Spleen (tissue), 11 donors: ENCODE results near the gene CD248. TPM values are rescaled to one million over a fixed set of nuclear protein-coding genes. Genes with fewer than 3 reads are reported as not detected.
A peak's percentile ranks its signal among the peaks of the same experiment; 100 is the strongest.

Experiments
- DNase-seq: peaks from one replicate; pipeline ENCODE4 v3.0.0-alpha.2; 2020
- H3K27ac ChIP-seq, 8 donors: fragments of 200-600 bp; sonication (generic) in 7 of 8; 1 replicate in 4 of 8; 2 replicates in 4 of 8; pipeline versions ENCODE4 v1.5.0 to v1.8.0; 2016 to 2021; ENCODE audit warnings: inconsistent platforms in 4 of 8, mild to moderate bottlenecking in 4 of 8, moderate library complexity in 1 of 8
- H3K27me3 ChIP-seq, 7 donors: fragments of 200-600 bp; sonication (generic) in 6 of 7; replicated peaks in 1 of 7; 1 replicate in 4 of 7; 2 replicates in 3 of 7; pipeline versions ENCODE4 v1.5.0 to v1.8.0; 2016 to 2021; ENCODE audit warnings: inconsistent platforms in 3 of 7, mild to moderate bottlenecking in 1 of 7
- H3K36me3 ChIP-seq, 6 donors: fragments of 200-600 bp; sonication (generic) in 5 of 6; 1 replicate in 4 of 6; 2 replicates in 2 of 6; pipeline versions ENCODE4 v1.5.0 to v1.8.0; 2016 to 2021; ENCODE audit warnings: inconsistent platforms in 2 of 6
- H3K4me1 ChIP-seq, 6 donors: fragments of 200-600 bp; sonication (generic) in 5 of 6; 1 replicate in 3 of 6; 2 replicates in 3 of 6; pipeline versions ENCODE4 v1.5.0 to v1.8.0; 2016 to 2021; ENCODE audit warnings: inconsistent platforms in 3 of 6
- H3K4me3 ChIP-seq, 8 donors: fragments of 200-600 bp; sonication (generic) in 7 of 8; 1 replicate in 4 of 8; 2 replicates in 4 of 8; pipeline versions ENCODE4 v1.5.0 to v1.8.0; 2016 to 2021; ENCODE audit warnings: inconsistent platforms in 4 of 8, mild to moderate bottlenecking in 4 of 8, moderate library complexity in 2 of 8
- H3K9me3 ChIP-seq, 8 donors: fragments of 200-600 bp; sonication (generic) in 7 of 8; 1 replicate in 4 of 8; 2 replicates in 4 of 8; pipeline versions ENCODE4 v1.5.0 to v1.8.0; 2016 to 2021; ENCODE audit warnings: inconsistent platforms in 4 of 8
- POLR2A ChIP-seq, 3 donors: fragments of 450-650 bp; IDR thresholded peaks; one replicate each; pipeline ENCODE4 v1.5.1; 2017; ENCODE audit warnings: antibody characterized with exemption in 3 of 3, mild to moderate bottlenecking in 1 of 3
- POLR2AphosphoS5 ChIP-seq, 3 donors: sonication (generic); formaldehyde crosslinking; IDR thresholded peaks; one replicate each; pipeline ENCODE4 v1.5.1; 2017; ENCODE audit warnings: antibody characterized with exemption in 3 of 3
- WGBS, 5 donors: extraction: QIAGEN DNeasy Blood & Tissue Kit in 3 of 5; methylation state at CpG; one replicate each; pipeline versions ENCODE4 v1.1.5 to v1.1.7; 2013 to 2018; 5-methylcytosine and 5-hydroxymethylcytosine counted together
- intact Hi-C: fragments of 100-400 bp; cut with DNase I; formaldehyde crosslinking; loops from one replicate; pipeline ENCODE4 v1.15.0; 2023; ENCODE audit warnings: low total_unique reads
- polyA plus RNA-seq, 3 donors: library from polyadenylated mRNA; stranded (reverse); fragments of 200-250 nt; gene quantifications; one replicate each; pipeline ENCODE4 v1.2.1, GENCODE V29; 2013
- total RNA-seq, 7 donors: library from RNA; depleted of rRNA in 3 of 7; stranded (reverse); fragments of >200 nt in 3 of 7; fragmentation: NEBNext Ultra II Directional in 4 of 7; extraction: Animal tissue kit (Norgen Biotek cat#: 25700) in 4 of 7; gene quantifications; one replicate each; pipeline versions ENCODE4 v1.1.0 to v1.2.1, GENCODE V29; 2016 to 2021
- TF ChIP-seq, protein P1 (sequence below), 11 experiments: fragments of 200-600 bp in 7 of 11; fragments of 450-650 bp in 4 of 11; sonication (generic) in 4 of 11; IDR thresholded peaks in 8 of 11; conservative IDR thresholded peaks in 3 of 11; 1 replicate in 7 of 11; 2 replicates in 4 of 11; pipeline versions ENCODE4 v1.4.0 to v1.8.0; 2016 to 2021; ENCODE audit warnings: antibody characterized with exemption in 11 of 11, inconsistent platforms in 4 of 11, mild to moderate bottlenecking in 1 of 11
- donor health status: healthy with polysubstance abuse.
- donor health status: DM: no; HTN: no; CAD: no; lungs with moderate emphysema.
- donor health status: DM: no; HTN: no; CAD: no.
- donor health status: Bipolar disorder and iron deficiency.
- donor health status: healthy.
- donor health status: DM: no; HTN: no; CAD: no.
- donor health status: DM: yes; HTN: yes; CAD: no.

CD248 gene
- total and polyA plus RNA-seq, 10 donors: 1.7 to 15.7 (median 4.9) TPM

DNA sequence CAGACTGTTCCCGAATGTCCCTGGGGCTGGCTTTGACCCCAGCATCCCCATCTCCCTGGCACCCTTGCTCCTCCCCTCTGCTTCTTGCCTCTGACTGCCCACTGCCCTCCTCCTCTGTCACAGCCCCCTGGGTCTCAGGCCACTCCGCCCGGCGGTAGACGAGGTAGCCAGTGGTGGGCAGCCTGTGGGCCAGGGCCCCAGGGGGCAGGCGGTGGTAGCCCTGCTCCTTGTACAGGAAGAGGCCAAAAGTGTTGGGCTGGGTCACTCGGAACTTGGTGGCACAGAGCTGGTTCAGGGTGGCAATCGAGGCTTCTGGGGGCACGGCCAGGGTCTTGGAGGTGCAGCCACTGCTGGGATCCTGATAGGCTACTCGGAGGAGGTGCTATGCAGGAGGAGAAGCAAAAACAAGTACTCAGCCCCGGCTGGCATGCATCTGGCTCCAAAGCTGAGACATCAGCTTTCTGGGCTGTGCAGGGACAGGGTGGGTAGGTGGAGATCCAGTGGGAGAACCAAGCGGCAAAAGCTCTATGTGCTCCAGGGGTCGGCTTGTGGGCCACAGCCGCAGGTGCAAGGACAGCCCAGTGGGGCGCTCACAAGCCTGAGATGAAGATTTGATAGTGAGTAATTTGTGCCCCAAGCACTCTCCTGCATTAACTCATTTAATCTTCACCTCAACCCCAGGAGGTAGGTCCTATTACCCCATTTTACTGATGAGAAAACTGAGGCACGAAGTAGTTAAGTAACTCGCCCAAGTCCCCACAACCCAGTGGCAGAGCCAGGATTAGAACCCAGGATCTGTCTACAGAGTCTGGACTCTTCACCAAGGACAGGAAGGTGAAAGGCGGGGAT, 15.8 kb upstream of the CD248 start:
- Histone ChIP-seq H3K36me3 (peaks cover 0 to 44% (median 16%) of the 10 kb centered on the region in 6 donors), H3K4me1 (peaks cover 22 to 66% (median 53%) of the 10 kb centered on the region in 6 donors), H3K27me3 (peaks cover 0 to 11% (median 0%) of the 10 kb centered on the region in 7 donors), H3K9me3 (no peaks in the 10 kb centered on the region), H3K27ac (no peak overlapping the region), H3K4me3 (no peak overlapping the region)
- peak; percentile 53 for DNase-seq
- 73 to 90% (median 80%) methylated on average over 11 to 18 of the region's 18 CpGs for WGBS, 5 donors
- intact Hi-C loops: no loop called here
- TF ChIP-seq POLR2A (IDR thresholded peaks at IDR 0.05) (no peak), POLR2AphosphoS5 (IDR thresholded peaks at IDR 0.05) (no peak)
- TF ChIP-seq, protein P1, sequence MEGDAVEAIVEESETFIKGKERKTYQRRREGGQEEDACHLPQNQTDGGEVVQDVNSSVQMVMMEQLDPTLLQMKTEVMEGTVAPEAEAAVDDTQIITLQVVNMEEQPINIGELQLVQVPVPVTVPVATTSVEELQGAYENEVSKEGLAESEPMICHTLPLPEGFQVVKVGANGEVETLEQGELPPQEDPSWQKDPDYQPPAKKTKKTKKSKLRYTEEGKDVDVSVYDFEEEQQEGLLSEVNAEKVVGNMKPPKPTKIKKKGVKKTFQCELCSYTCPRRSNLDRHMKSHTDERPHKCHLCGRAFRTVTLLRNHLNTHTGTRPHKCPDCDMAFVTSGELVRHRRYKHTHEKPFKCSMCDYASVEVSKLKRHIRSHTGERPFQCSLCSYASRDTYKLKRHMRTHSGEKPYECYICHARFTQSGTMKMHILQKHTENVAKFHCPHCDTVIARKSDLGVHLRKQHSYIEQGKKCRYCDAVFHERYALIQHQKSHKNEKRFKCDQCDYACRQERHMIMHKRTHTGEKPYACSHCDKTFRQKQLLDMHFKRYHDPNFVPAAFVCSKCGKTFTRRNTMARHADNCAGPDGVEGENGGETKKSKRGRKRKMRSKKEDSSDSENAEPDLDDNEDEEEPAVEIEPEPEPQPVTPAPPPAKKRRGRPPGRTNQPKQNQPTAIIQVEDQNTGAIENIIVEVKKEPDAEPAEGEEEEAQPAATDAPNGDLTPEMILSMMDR (IDR thresholded peaks at IDR 0.05 in 8 of 11, conservative IDR thresholded peaks at IDR 0.05 in 3 of 11): no peak

GRCh38 chr11:66331542-66332370, 14.9 kb upstream of the CD248 start:
- intact Hi-C loops: no loop called here

GRCh38 chr11:66330931-66331330, 14.1 kb upstream of the CD248 start:
- peaks cover 20 to 66% (median 52%) of the 10 kb centered on the region in 6 donors for H3K4me1 ChIP-seq
- peak; percentile 69 for DNase-seq

More at GRCh38 chr11:66331542-66332370, 14.9 kb upstream of the CD248 start:
- TF ChIP-seq, protein P1 (IDR thresholded peaks at IDR 0.05 in 8 of 11, conservative IDR thresholded peaks at IDR 0.05 in 3 of 11): no peak
- TF ChIP-seq POLR2AphosphoS5 (IDR thresholded peaks at IDR 0.05) (no peak), POLR2A (IDR thresholded peaks at IDR 0.05) (no peak)
- no peaks in the 10 kb centered on the region for H3K9me3 ChIP-seq
- H3K4me3 ChIP-seq: no peak overlapping the region
- no peak overlapping the region for H3K27ac ChIP-seq
- peaks cover 0 to 11% (median 0%) of the 10 kb centered on the region in 7 donors for H3K27me3 ChIP-seq
- DNase-seq: peak; percentile 61
- peaks cover 21 to 66% (median 53%) of the 10 kb centered on the region in 6 donors for H3K4me1 ChIP-seq
- WGBS, 5 donors: 87 to 94% (median 90%) methylated on average over 10 to 12 of the region's 12 CpGs
- H3K36me3 ChIP-seq: peaks cover 0 to 36% (median 11%) of the 10 kb centered on the region in 6 donors

More at GRCh38 chr11:66330931-66331330, 14.1 kb upstream of the CD248 start:
- no peak for TF ChIP-seq POLR2AphosphoS5 (IDR thresholded peaks at IDR 0.05)
- TF ChIP-seq POLR2A (IDR thresholded peaks at IDR 0.05): no peak
- TF ChIP-seq, protein P1 (IDR thresholded peaks at IDR 0.05 in 8 of 11, conservative IDR thresholded peaks at IDR 0.05 in 3 of 11): no peak
- Histone ChIP-seq H3K36me3 (peaks cover 0 to 35% (median 11%) of the 10 kb centered on the region in 6 donors), H3K27ac (no peak overlapping the region), H3K27me3 (peaks cover 0 to 5% (median 0%) of the 10 kb centered on the region in 7 donors), H3K4me3 (no peak overlapping the region), H3K9me3 (no peaks in the 10 kb centered on the region)
- intact Hi-C loops: no loop called here
- WGBS, 5 donors: 46 to 80% (median 71%) methylated on average over 5 to 10 of the region's 10 CpGs
